ENCODE results near the gene TMEM144.

- TF ChIP-seq CTCF (IDR thresholded peaks at IDR 0.05) (peak; percentile 66), REST (IDR thresholded peaks at IDR 0.05; ENCODE audit: insufficient read depth in 1 of 2, low read depth in 2 of 2, low read length in 1 of 2) (no peak)
These were observed 43.2 kb downstream of the TMEM144 start for GRCh38 chr4:158253350-158253980.
